C4-2B (cell line): Measurements from ENCODE around the gene PAFAH1B2.
"Not testable (repeated sequence)": the region's sequence is repeated elsewhere in the genome, so short reads cannot be mapped to it uniquely, and the experiment has no call there.

Source experiments
- H3K27ac ChIP-seq: fragments of 450-650 bp; 2 replicates; pipeline ENCODE4 v1.5.1; 2017
- ZFX ChIP-seq: fragments of 450-650 bp; IDR thresholded peaks from 2 replicates; pipeline ENCODE4 v1.6.1; 2017
- TF ChIP-seq, protein P1 (sequence below): fragments of 450-650 bp; conservative IDR thresholded peaks from 2 replicates; pipeline ENCODE4 v1.5.1; 2017; ENCODE audit warnings: mild to moderate bottlenecking

The PAFAH1B2 gene

DNA sequence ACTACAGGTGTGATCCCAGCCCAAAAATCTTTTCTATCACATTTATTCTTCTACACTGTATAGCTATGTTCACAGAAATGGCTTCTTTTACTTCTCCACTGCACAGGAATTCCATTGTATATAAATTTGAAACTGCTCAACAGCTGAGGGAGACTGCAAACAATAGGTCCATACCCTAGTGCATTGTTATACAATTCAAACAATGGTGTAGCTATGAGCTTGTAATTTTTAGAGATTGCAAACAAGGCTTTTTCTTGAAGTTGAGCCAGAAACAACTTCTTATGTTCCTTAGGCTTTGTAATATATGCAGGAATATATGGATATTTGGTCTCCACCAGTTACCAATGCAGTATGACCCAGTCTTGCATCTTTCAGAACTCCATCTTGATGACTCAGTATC lies 26.4 kb upstream of the PAFAH1B2 start:
- no peak overlapping the region for H3K27ac ChIP-seq
- TF ChIP-seq ZFX, result no peak
- TF ChIP-seq, protein P1, sequence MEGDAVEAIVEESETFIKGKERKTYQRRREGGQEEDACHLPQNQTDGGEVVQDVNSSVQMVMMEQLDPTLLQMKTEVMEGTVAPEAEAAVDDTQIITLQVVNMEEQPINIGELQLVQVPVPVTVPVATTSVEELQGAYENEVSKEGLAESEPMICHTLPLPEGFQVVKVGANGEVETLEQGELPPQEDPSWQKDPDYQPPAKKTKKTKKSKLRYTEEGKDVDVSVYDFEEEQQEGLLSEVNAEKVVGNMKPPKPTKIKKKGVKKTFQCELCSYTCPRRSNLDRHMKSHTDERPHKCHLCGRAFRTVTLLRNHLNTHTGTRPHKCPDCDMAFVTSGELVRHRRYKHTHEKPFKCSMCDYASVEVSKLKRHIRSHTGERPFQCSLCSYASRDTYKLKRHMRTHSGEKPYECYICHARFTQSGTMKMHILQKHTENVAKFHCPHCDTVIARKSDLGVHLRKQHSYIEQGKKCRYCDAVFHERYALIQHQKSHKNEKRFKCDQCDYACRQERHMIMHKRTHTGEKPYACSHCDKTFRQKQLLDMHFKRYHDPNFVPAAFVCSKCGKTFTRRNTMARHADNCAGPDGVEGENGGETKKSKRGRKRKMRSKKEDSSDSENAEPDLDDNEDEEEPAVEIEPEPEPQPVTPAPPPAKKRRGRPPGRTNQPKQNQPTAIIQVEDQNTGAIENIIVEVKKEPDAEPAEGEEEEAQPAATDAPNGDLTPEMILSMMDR, result no peak

DNA sequence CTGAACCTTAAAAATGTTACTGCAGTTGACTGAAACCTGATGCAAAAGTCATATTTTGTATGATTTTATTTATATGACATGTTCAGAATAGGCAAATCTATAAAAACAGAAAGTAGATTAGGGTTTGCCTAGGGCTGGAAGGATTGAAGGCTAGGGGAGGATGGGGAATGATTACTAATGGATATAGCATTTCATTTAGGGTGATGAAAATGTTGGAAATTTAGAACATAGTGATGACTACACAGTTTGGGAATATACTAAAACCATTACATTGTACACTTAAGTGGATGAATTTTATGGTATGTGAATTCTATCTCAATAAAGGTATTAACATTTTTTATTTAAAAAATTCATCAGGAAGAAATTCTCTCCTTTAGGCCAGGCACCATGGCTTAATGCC lies 22.9 kb upstream of the PAFAH1B2 start:
- no peak overlapping the region for H3K27ac ChIP-seq
- TF ChIP-seq, protein P1, result no peak
- no peak for TF ChIP-seq ZFX

DNA sequence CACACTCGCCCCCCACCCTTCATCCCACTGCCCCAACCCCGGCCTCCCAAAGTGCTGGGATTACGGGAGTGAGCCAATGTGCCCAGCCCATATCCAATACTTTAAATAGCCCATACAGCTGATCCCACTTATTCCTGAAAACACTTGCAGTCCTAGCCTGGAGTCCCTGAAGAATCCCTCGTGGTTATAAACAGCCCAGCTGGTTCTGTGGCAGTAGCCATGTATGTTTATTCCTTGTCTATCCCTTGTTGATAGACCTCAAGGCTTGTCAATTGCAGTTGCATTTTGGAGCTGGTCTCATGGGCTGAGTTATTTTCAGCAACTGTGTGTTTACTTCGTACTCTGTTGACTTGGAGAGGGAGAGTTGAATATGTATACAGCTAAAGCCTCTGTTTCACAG lies 21.5 kb upstream of the PAFAH1B2 start:
- TF ChIP-seq, protein P1, result no peak
- no peak for TF ChIP-seq ZFX
- no peak overlapping the region for H3K27ac ChIP-seq

DNA sequence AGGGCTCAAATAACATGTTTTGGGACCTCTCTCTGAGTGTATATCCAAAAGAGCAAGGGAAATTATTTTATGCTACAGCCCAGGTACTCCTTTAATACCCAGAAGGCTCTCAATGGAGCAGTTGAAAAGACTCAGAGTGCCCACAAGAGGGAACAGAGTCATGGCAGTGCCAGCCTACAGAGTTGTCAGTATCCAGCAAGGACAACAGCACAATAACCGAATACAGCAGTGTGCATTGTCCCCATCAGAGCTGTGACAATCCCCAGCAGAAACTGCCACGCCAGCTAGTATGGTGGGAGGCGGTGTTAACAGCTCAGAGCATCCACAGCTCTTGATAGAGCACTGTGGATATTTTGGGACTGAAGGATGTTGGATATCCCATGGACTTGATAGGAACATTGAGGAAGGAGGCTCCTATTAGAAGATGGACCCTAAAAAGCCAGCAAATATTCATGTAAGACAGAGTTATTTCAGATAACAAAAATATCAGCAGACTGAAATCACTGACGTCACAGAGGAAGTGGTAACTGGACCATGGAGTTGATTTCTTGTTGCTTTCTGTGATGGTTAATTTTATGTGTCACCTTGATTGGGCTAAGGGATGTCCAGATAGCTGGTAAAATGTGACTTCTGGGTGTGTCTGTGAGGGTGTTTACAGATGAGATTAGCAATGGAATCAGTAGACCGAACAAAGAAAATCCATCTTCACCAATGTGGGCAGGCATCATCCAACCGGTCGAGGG lies 17.7 kb upstream of the PAFAH1B2 start:
- TF ChIP-seq, protein P1, result no peak
- TF ChIP-seq ZFX, result no peak

DNA sequence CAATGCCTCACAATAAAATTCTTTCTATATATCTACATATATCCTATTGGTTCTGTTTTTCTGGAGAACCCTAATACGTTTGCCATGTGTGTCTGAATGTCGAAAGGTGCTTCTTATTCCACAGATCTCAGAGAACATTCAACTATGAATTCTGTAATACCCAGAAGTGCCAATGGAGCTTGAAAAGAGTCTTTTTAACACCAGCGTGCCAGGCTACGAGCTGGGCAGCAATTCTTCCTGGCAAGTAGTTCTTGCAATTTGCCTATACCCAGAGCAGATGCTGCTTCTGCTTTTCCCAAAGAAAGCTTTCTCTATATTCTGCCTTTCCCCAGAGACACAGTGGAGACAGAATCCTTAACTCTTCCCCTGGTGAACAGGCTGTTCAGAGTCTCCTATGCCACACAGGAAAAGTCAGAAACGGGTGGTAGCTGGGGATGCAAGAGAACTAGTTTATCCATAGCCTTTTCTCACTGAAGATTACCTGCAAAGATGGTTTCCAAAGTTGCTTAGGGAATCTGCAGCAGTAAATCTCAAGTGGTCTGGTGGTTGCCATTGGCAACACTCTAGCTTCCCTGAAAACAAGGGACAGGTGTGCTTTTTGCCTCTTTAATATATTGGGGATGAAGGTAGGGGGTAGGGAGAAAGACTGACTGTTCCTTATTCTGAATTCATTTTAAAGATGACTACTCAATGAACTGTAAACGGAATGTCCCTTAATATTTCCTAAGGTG lies 16.8 kb upstream of the PAFAH1B2 start:
- H3K27ac ChIP-seq, result no peak overlapping the region

More for the DNA sequence above, 17.7 kb upstream of the PAFAH1B2 start:
- H3K27ac ChIP-seq, result no peak overlapping the region

DNA sequence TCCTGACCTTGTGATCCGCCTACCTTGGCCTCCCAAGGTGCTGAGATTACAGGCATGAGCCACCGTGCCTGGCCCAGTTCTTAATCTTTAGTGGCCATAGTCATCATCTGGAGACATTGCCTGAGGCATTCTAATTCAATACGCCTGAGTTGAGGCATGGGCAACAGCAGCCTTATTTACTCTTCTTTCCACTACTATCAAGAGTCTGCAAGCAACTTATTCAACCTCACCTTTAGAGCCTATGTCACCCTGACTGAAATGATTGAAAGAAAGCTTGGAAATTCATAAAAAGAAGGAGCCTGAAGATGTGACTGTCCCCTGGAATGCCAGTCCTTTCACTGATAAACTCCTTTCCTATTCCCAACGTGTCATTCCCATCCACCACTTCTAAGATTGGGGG lies 15.8 kb upstream of the PAFAH1B2 start:
- no peak for TF ChIP-seq ZFX
- TF ChIP-seq, protein P1, result no peak
- no peak overlapping the region for H3K27ac ChIP-seq

More for the DNA sequence above, 16.8 kb upstream of the PAFAH1B2 start:
- TF ChIP-seq ZFX, result no peak
- TF ChIP-seq, protein P1, result no peak

DNA sequence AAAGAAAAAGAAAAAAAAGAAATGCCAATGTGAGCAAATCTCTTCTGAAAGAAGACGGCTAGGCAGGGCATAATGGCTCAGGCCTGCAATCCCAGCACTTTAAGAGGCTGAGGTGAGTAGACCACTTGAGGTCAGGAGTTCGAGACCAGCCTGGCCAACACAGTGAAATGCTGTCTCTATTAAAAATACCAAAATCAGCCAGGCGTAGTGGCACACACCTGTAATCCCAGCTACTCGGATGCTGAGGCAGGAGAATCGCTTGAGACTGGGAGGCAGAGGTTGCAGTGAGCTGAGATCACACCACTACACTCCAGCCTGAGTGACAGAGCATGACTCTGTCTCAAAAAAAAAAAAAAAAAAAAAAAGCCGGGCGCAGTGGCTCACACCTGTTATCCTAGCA lies 13.7 kb upstream of the PAFAH1B2 start:
- H3K27ac ChIP-seq, result not testable (repeated sequence)
